ENCODE results near the gene ARL6IP4. TPM values are rescaled to one million over a fixed set of nuclear protein-coding genes. Genes with fewer than 3 reads are reported as not detected.
"Not testable (repeated sequence)": the region's sequence is repeated elsewhere in the genome, so short reads cannot be mapped to it uniquely, and the experiment has no call there.

The ARL6IP4 gene
- total RNA-seq, 1 donor from 2014 or later: 147 TPM

GRCh38 chr12:123011701-123012100, 31.2 kb downstream of the ARL6IP4 start:
- intact Hi-C loops (cut with DNase I): no loop called here
- H3K27ac ChIP-seq: no peak overlapping the region
- H3K36me3 ChIP-seq: peaks cover 0 to 16% of the 10 kb centered on the region in 2 donors
- H3K4me3 ChIP-seq: no peak overlapping the region
- H3K9me3 ChIP-seq: no peaks in the 10 kb centered on the region
- TF ChIP-seq POLR2A (IDR thresholded peaks at IDR 0.05): no peak
- TF ChIP-seq CTCF (IDR thresholded peaks at IDR 0.05): no peak
- TF ChIP-seq POLR2AphosphoS5 (IDR thresholded peaks at IDR 0.05; ENCODE audit: insufficient read depth in 1 of 2, low read depth in 1 of 2): no peak
- DNase-seq (ENCODE audit: extremely low spot score in 2 of 2): no peak
- H3K4me1 ChIP-seq: no peaks in the 10 kb centered on the region
- no peaks in the 10 kb centered on the region for H3K27me3 ChIP-seq

DNA sequence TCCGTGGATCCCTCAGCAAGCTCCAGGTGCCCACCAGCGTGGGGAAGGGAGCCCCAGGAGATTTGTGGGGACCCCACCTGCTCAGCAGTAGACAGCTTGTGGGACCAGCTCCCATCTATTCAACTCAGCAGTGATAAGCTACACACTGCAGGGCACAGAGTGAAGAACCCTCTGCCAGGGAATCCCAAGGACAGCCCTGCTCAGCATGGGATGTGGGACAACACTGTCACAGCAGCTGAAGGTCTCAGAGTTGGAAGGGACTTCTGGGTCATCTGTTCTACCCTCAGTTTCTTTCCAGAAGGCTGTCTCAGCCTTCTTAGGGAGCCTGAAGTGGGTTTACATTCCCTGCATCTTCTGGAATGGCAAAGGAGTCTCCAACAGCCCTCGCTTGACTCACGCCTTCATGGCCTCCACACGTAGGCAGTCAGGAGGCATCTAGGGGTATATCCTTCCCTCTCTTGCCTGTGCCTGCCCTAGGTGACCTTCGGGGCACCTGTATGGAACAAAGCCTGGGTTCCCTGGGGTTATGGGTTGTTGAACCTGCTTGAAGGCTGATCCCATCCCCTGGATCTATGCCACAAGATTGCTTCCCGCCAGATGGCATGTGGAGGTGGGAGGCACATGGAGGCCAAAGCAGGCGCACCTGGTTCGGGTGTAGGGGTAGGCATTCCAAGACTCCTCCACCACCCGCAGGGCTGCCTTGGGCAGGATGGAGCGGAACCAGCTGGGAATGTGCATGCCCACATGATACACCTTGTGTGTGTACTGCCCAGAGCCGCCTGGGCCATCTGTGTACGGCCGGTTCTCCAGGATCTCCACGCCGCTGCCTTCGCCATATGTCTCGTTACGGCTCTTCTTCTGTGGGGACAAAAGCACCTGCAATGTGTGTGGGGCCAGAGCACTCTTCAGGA, 33.0 kb downstream of the ARL6IP4 start:
- H3K36me3 ChIP-seq: peaks cover 0 to 10% of the 10 kb centered on the region in 2 donors
- H3K4me3 ChIP-seq: no peak overlapping the region
- peaks cover under 1% of the 10 kb centered on the region for H3K4me1 ChIP-seq
- H3K27ac ChIP-seq: no peak overlapping the region
- DNase-seq (ENCODE audit: extremely low spot score in 2 of 2): no peak
- H3K27me3 ChIP-seq: no peaks in the 10 kb centered on the region
- intact Hi-C loops (cut with DNase I): no loop called here
- TF ChIP-seq CTCF (IDR thresholded peaks at IDR 0.05) (no peak), POLR2A (IDR thresholded peaks at IDR 0.05) (no peak), POLR2AphosphoS5 (IDR thresholded peaks at IDR 0.05; ENCODE audit: insufficient read depth in 1 of 2, low read depth in 1 of 2) (no peak)
- H3K9me3 ChIP-seq: no peaks in the 10 kb centered on the region

GRCh38 chr12:123014473-123014872, 34.0 kb downstream of the ARL6IP4 start:
- intact Hi-C loops (cut with DNase I): not testable (repeated sequence)

GRCh38 chr12:123017753-123018152, 37.3 kb downstream of the ARL6IP4 start:
- no peaks in the 10 kb centered on the region for H3K27me3 ChIP-seq
- peaks cover 8% of the 10 kb centered on the region for H3K4me1 ChIP-seq
- H3K4me3 ChIP-seq: no peak overlapping the region
- intact Hi-C loops (cut with DNase I): no loop called here
- H3K27ac ChIP-seq: no peak overlapping the region
- no peak for TF ChIP-seq POLR2A (IDR thresholded peaks at IDR 0.05)
- no peak for TF ChIP-seq POLR2AphosphoS5 (IDR thresholded peaks at IDR 0.05; ENCODE audit: insufficient read depth in 1 of 2, low read depth in 1 of 2)
- TF ChIP-seq CTCF (IDR thresholded peaks at IDR 0.05): no peak
- no peak for DNase-seq (ENCODE audit: extremely low spot score in 2 of 2)
- no peaks in the 10 kb centered on the region for H3K36me3 ChIP-seq
- H3K9me3 ChIP-seq: no peaks in the 10 kb centered on the region

More at GRCh38 chr12:123014473-123014872, 34.0 kb downstream of the ARL6IP4 start:
- not testable (repeated sequence) for H3K27me3 ChIP-seq; DNase-seq (ENCODE audit: extremely low spot score in 2 of 2); H3K4me3 ChIP-seq; H3K4me1 ChIP-seq; H3K9me3 ChIP-seq; H3K36me3 ChIP-seq; H3K27ac ChIP-seq

- TF ChIP-seq CTCF (IDR thresholded peaks at IDR 0.05): no peak
- TF ChIP-seq POLR2AphosphoS5 (IDR thresholded peaks at IDR 0.05; ENCODE audit: insufficient read depth in 1 of 2, low read depth in 1 of 2): no peak
- no peak for TF ChIP-seq POLR2A (IDR thresholded peaks at IDR 0.05)
- H3K27ac ChIP-seq: no peak overlapping the region
- no peak for DNase-seq (ENCODE audit: extremely low spot score in 2 of 2)
- no peaks in the 10 kb centered on the region for H3K9me3 ChIP-seq
- H3K36me3 ChIP-seq: no peaks in the 10 kb centered on the region
- peaks cover 12% of the 10 kb centered on the region for H3K4me1 ChIP-seq
- no peak overlapping the region for H3K4me3 ChIP-seq
- no peaks in the 10 kb centered on the region for H3K27me3 ChIP-seq
- intact Hi-C loops (cut with DNase I): no loop called here
These were observed 39.3 kb downstream of the ARL6IP4 start for GRCh38 chr12:123019841-123020138.
